BE2C (cell line): Measurements from ENCODE around the gene DYNC2H1.

Source experiments
- DNase-seq: peaks from one replicate; pipeline ENCODE4 v3.0.0-alpha.2; 2020
- H3K27me3 ChIP-seq: fragments of 250-450 bp; sonication (Bioruptor Pico); 2 replicates; pipeline ENCODE4 v1.5.1; 2020; ENCODE audit warnings: mild to moderate bottlenecking
- H3K36me3 ChIP-seq: fragments of 250-450 bp; sonication (Bioruptor Pico); 2 replicates; pipeline ENCODE4 v1.5.1; 2020; ENCODE audit warnings: mild to moderate bottlenecking
- H3K4me1 ChIP-seq: fragments of 250-450 bp; sonication (Bioruptor Pico); 2 replicates; pipeline ENCODE4 v1.5.1; 2020
- H3K4me3 ChIP-seq: 2 replicates; pipeline ENCODE4 v1.5.1; 2011; ENCODE audit warnings: low read depth, low read length
- H3K9me3 ChIP-seq: fragments of 250-450 bp; sonication (Bioruptor Pico); 2 replicates; pipeline ENCODE4 v1.5.1; 2020
- CTCF ChIP-seq: IDR thresholded peaks from 2 replicates; pipeline ENCODE4 v1.5.1; 2012; ENCODE audit warnings: mild to moderate bottlenecking, low read depth, low read length

DYNC2H1 gene

GRCh38 chr11:103418014-103418413 lies 308.8 kb downstream of the DYNC2H1 start:
- Histone ChIP-seq H3K4me1 (no peaks in the 10 kb centered on the region), H3K36me3 (no peaks in the 10 kb centered on the region), H3K27me3 (no peaks in the 10 kb centered on the region), H3K4me3 (no peak overlapping the region), H3K9me3 (no peaks in the 10 kb centered on the region)
- no peak for TF ChIP-seq CTCF
- DNase-seq = no peak

GRCh38 chr11:103420593-103420992 lies 311.4 kb downstream of the DYNC2H1 start:
- DNase-seq = no peak
- no peak for TF ChIP-seq CTCF
- no peaks in the 10 kb centered on the region for H3K36me3 ChIP-seq
- H3K4me1 ChIP-seq = no peaks in the 10 kb centered on the region
- H3K4me3 ChIP-seq = no peak overlapping the region
- no peaks in the 10 kb centered on the region for H3K27me3 ChIP-seq
- H3K9me3 ChIP-seq = no peaks in the 10 kb centered on the region

- Histone ChIP-seq H3K9me3 (no peaks in the 10 kb centered on the region), H3K4me3 (no peak overlapping the region), H3K27me3 (no peaks in the 10 kb centered on the region), H3K36me3 (no peaks in the 10 kb centered on the region; the same call in 1 of the 2 replicates), H3K4me1 (no peaks in the 10 kb centered on the region)
- DNase-seq = no peak
- no peak for TF ChIP-seq CTCF
Observed at GRCh38 chr11:103433386-103434072, 324.3 kb downstream of the DYNC2H1 start.

- no peak for TF ChIP-seq CTCF
- no peak overlapping the region for H3K4me3 ChIP-seq
- H3K9me3 ChIP-seq = no peaks in the 10 kb centered on the region
- no peaks in the 10 kb centered on the region; the same call in 1 of the 2 replicates for H3K36me3 ChIP-seq
- no peak for DNase-seq
- no peaks in the 10 kb centered on the region for H3K4me1 ChIP-seq
- H3K27me3 ChIP-seq = no peaks in the 10 kb centered on the region
Observed at GRCh38 chr11:103434073-103434411, 324.8 kb downstream of the DYNC2H1 start.

- Histone ChIP-seq H3K9me3 (no peaks in the 10 kb centered on the region), H3K4me1 (no peaks in the 10 kb centered on the region), H3K4me3 (no peak overlapping the region), H3K36me3 (no peaks in the 10 kb centered on the region; the same call in 1 of the 2 replicates), H3K27me3 (no peaks in the 10 kb centered on the region)
- DNase-seq = no peak
- no peak for TF ChIP-seq CTCF
Observed at GRCh38 chr11:103436131-103436770, 327.0 kb downstream of the DYNC2H1 start.

GRCh38 chr11:103441021-103441420 lies 331.8 kb downstream of the DYNC2H1 start:
- Histone ChIP-seq H3K9me3 (no peaks in the 10 kb centered on the region), H3K27me3 (no peaks in the 10 kb centered on the region), H3K4me1 (no peaks in the 10 kb centered on the region), H3K36me3 (no peaks in the 10 kb centered on the region; the same call in 1 of the 2 replicates), H3K4me3 (no peak overlapping the region)
- no peak for TF ChIP-seq CTCF
- no peak for DNase-seq
